ENCODE measurements around the gene TTC27. TPM values are rescaled to one million over a fixed set of nuclear protein-coding genes. Genes with fewer than 3 reads are reported as not detected.

The TTC27 gene
- total RNA-seq, 6 experiments from 2014 or later: 6.8 to 9.5 (median 7.3) TPM

DNA sequence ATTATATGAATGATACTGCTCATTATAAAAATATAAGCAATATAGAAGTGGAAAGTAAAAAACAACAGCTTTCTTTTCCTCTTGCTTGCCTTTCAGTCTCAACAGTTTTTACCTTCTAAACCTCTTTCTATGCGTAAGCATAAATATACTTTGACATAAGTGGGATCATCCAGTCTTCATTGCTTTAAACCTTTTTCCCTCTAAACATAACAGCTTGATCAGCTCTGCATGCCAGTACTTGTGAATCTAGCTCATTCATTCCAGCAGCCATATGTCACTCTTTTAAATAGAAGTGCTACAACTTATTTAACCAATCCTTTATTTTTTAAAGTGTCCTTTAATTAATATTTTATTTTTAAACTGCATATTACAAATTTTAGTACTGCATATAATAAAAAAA is 88.1 kb downstream of the TTC27 start:
- intact Hi-C loops (cut with DNase I): no loop called here
- no peak for DNase-seq
- H3K27ac ChIP-seq: no peak overlapping the region
- no peak overlapping the region for H3K4me3 ChIP-seq
- no peaks in the 10 kb centered on the region for H3K27me3 ChIP-seq
- peaks cover 0 to 10% (median 0%) of the 10 kb centered on the region in 4 donors for H3K4me1 ChIP-seq
- ATAC-seq: no peak
- H3K36me3 ChIP-seq: no peaks in the 10 kb centered on the region
- 88% methylated on average over 1 of the region's 1 CpG for WGBS (ENCODE audit: insufficient coverage, low coverage, low lambda C conversion rate, missing lambda C conversion rate)
- no peaks in the 10 kb centered on the region for H3K9me3 ChIP-seq
- TF ChIP-seq, protein P1, sequence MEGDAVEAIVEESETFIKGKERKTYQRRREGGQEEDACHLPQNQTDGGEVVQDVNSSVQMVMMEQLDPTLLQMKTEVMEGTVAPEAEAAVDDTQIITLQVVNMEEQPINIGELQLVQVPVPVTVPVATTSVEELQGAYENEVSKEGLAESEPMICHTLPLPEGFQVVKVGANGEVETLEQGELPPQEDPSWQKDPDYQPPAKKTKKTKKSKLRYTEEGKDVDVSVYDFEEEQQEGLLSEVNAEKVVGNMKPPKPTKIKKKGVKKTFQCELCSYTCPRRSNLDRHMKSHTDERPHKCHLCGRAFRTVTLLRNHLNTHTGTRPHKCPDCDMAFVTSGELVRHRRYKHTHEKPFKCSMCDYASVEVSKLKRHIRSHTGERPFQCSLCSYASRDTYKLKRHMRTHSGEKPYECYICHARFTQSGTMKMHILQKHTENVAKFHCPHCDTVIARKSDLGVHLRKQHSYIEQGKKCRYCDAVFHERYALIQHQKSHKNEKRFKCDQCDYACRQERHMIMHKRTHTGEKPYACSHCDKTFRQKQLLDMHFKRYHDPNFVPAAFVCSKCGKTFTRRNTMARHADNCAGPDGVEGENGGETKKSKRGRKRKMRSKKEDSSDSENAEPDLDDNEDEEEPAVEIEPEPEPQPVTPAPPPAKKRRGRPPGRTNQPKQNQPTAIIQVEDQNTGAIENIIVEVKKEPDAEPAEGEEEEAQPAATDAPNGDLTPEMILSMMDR (IDR thresholded peaks at IDR 0.05): no peak

DNA sequence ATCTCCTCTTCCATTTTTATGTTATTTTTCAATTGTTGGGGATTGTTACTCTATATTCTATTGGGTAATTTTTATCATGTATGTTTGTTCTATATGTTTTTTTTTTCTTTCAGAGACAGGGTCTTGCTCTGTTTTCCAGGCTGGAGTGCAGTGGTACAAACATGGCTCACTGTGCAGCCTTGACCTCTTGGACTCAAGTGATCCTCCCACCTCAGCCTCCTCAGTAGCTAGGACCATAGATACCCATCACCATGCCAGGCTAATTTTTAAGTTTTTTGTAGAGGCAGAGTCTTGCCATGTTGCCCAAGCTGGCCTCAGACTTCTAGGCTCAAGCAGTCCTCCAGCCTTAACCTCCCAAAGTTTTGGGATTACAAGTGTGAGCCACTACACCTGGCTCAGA is 88.7 kb downstream of the TTC27 start:
- H3K27ac ChIP-seq: no peak overlapping the region
- H3K27me3 ChIP-seq: no peaks in the 10 kb centered on the region
- no peak for ATAC-seq
- H3K4me1 ChIP-seq: peaks cover 0 to 10% (median 0%) of the 10 kb centered on the region in 4 donors
- DNase-seq: no peak
- intact Hi-C loops (cut with DNase I): no loop called here
- H3K36me3 ChIP-seq: no peaks in the 10 kb centered on the region
- TF ChIP-seq, protein P1 (IDR thresholded peaks at IDR 0.05): no peak
- TF ChIP-seq POLR2A (IDR thresholded peaks at IDR 0.05): no peak
- no peaks in the 10 kb centered on the region for H3K9me3 ChIP-seq
- H3K4me3 ChIP-seq: no peak overlapping the region

DNA sequence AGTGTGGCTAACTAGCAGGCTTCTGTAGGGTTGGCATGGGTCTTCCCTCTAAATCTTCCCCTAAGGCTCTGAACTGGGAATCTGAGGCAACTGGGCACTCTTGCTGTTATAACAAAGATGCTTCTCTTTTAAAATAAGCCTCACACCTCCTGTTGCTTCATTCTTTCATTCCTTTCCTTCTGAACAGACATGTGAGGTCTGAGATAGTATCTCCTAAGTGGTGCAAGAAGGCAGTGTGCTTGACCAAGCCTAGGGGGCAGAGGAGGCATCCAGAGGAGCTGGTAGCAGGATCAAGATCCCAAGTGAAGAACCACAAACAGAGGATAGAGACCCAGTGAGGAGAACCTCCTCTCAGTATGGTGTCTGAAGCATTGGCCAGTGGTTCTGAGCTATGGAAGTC is 90.9 kb downstream of the TTC27 start:
- no peak for TF ChIP-seq POLR2A (IDR thresholded peaks at IDR 0.05)
- TF ChIP-seq, protein P1 (IDR thresholded peaks at IDR 0.05): no peak
- no peak overlapping the region for H3K4me3 ChIP-seq
- no peak overlapping the region for H3K27ac ChIP-seq
- ATAC-seq (no peak), DNase-seq (no peak)
- H3K27me3 ChIP-seq: no peaks in the 10 kb centered on the region
- no peaks in the 10 kb centered on the region for H3K36me3 ChIP-seq
- H3K4me1 ChIP-seq: peaks cover 0 to 10% (median 0%) of the 10 kb centered on the region in 4 donors
- intact Hi-C loops (cut with DNase I): no loop called here
- no peaks in the 10 kb centered on the region for H3K9me3 ChIP-seq

DNA sequence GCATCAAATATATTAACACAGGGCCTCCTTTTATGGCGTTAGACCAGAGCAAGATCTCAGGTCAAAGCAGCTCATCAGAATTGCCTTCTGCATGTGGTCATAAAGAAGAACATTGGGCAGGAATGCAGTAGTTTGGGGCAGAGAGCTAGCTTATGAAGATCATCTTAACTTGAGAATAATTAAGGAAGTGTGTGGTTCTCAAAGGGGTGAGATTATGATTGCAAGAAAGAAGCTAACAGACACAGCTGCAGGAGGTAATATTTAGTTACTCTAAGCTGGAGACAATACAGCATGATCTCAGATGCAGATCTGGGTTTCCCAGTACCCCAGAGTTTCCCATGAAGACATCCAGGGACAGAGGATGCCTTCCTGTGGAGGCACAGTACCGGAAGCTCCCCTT is 91.6 kb downstream of the TTC27 start:
- ATAC-seq: no peak
- no peaks in the 10 kb centered on the region for H3K27me3 ChIP-seq
- H3K9me3 ChIP-seq: no peaks in the 10 kb centered on the region
- intact Hi-C loops (cut with DNase I): no loop called here
- TF ChIP-seq, protein P1 (IDR thresholded peaks at IDR 0.05): no peak
- no peak for TF ChIP-seq POLR2A (IDR thresholded peaks at IDR 0.05)
- no peak overlapping the region for H3K4me3 ChIP-seq
- DNase-seq: no peak
- WGBS (ENCODE audit: insufficient coverage, low coverage, low lambda C conversion rate, missing lambda C conversion rate): no CpG with 5 or more reads among the region's 2 CpGs
- H3K4me1 ChIP-seq: peaks cover 0 to 10% (median 0%) of the 10 kb centered on the region in 4 donors
- H3K36me3 ChIP-seq: no peaks in the 10 kb centered on the region
- H3K27ac ChIP-seq: no peak overlapping the region

All from right lobe of liver (tissue), 6 donors.